ENCODE measurements around the gene PCDH11X. TPM values are rescaled to one million over a fixed set of nuclear protein-coding genes. Genes with fewer than 3 reads are reported as not detected.
"Not testable (repeated sequence)": the region's sequence is repeated elsewhere in the genome, so short reads cannot be mapped to it uniquely, and the experiment has no call there.

The PCDH11X gene
- total RNA-seq, result not detected in 2 replicates

GRCh38 chrX:91779135-91779534, at the start of gene PCDH11X:
PCDH11X (plus strand) TSS chrX:91779375; CDS start chrX:91835505, 56,130 bp downstream.
- DNase-seq (ENCODE audit: low read depth); H3K4me3 ChIP-seq (ENCODE audit: low read depth, low read length): not testable (repeated sequence)

- H3K4me3 ChIP-seq (ENCODE audit: low read depth, low read length); DNase-seq (ENCODE audit: low read depth): not testable (repeated sequence)
Measured at GRCh38 chrX:91747446-91747845, 31.7 kb upstream of the PCDH11X start.

- DNase-seq (ENCODE audit: low read depth); H3K4me3 ChIP-seq (ENCODE audit: low read depth, low read length): not testable (repeated sequence)
Measured at GRCh38 chrX:91753022-91753421, 26.2 kb upstream of the PCDH11X start.

GRCh38 chrX:91770619-91771488, 8.3 kb upstream of the PCDH11X start:
- not testable (repeated sequence) for DNase-seq (ENCODE audit: low read depth); H3K4me3 ChIP-seq (ENCODE audit: low read depth, low read length)

GRCh38 chrX:91773943-91774342, 5.2 kb upstream of the PCDH11X start:
- DNase-seq (ENCODE audit: low read depth); H3K4me3 ChIP-seq (ENCODE audit: low read depth, low read length): not testable (repeated sequence)

- not testable (repeated sequence) for DNase-seq (ENCODE audit: low read depth); H3K4me3 ChIP-seq (ENCODE audit: low read depth, low read length)
Measured at GRCh38 chrX:91780008-91780407, 833 bp downstream of the PCDH11X start.

- not testable (repeated sequence) for H3K4me3 ChIP-seq (ENCODE audit: low read depth, low read length); DNase-seq (ENCODE audit: low read depth)
Measured at GRCh38 chrX:91780698-91781097, 1.5 kb downstream of the PCDH11X start.

GRCh38 chrX:91781553-91782298, 2.6 kb downstream of the PCDH11X start:
- H3K4me3 ChIP-seq (ENCODE audit: low read depth, low read length); DNase-seq (ENCODE audit: low read depth): not testable (repeated sequence)

- DNase-seq (ENCODE audit: low read depth), result not testable (repeated sequence)
Measured at GRCh38 chrX:91782825-91783224, 3.6 kb downstream of the PCDH11X start.

GRCh38 chrX:91817537-91817936, 38.4 kb downstream of the PCDH11X start:
- not testable (repeated sequence) for DNase-seq (ENCODE audit: low read depth)

More at GRCh38 chrX:91782825-91783224, 3.6 kb downstream of the PCDH11X start:
- H3K4me3 ChIP-seq (ENCODE audit: low read depth, low read length), result not testable (repeated sequence)

GRCh38 chrX:91825321-91825720, 46.1 kb downstream of the PCDH11X start:
- H3K4me3 ChIP-seq (ENCODE audit: low read depth, low read length); DNase-seq (ENCODE audit: low read depth): not testable (repeated sequence)

More at GRCh38 chrX:91817537-91817936, 38.4 kb downstream of the PCDH11X start:
- not testable (repeated sequence) for H3K4me3 ChIP-seq (ENCODE audit: low read depth, low read length)

All from epithelial cell of proximal tubule (primary cell).